Astrocyte of the spinal cord (primary cell): Measurements from ENCODE around the gene STAT3.
"Not testable (repeated sequence)": the region's sequence is repeated elsewhere in the genome, so short reads cannot be mapped to it uniquely, and the experiment has no call there.

Experiments
- DNase-seq: peaks from one replicate; pipeline ENCODE4 v3.0.0; 2011; ENCODE audit warnings: low read depth, low spot score
- H3K4me3 ChIP-seq: 2 replicates; pipeline ENCODE4 v1.5.1; 2011; ENCODE audit warnings: low read depth, mild to moderate bottlenecking, low read length, moderate library complexity
- in situ Hi-C: cut with HindIII; loops from 2 replicates; pipeline ENCODE4 v1.10.0; 2017; ENCODE audit warnings: low sequenced_read_pairs
- TF ChIP-seq, protein P1 (sequence below): IDR thresholded peaks from 2 replicates; pipeline ENCODE4 v1.5.1; 2012; ENCODE audit warnings: low read depth, mild to moderate bottlenecking, low read length, inconsistent platforms

STAT3 gene

DNA sequence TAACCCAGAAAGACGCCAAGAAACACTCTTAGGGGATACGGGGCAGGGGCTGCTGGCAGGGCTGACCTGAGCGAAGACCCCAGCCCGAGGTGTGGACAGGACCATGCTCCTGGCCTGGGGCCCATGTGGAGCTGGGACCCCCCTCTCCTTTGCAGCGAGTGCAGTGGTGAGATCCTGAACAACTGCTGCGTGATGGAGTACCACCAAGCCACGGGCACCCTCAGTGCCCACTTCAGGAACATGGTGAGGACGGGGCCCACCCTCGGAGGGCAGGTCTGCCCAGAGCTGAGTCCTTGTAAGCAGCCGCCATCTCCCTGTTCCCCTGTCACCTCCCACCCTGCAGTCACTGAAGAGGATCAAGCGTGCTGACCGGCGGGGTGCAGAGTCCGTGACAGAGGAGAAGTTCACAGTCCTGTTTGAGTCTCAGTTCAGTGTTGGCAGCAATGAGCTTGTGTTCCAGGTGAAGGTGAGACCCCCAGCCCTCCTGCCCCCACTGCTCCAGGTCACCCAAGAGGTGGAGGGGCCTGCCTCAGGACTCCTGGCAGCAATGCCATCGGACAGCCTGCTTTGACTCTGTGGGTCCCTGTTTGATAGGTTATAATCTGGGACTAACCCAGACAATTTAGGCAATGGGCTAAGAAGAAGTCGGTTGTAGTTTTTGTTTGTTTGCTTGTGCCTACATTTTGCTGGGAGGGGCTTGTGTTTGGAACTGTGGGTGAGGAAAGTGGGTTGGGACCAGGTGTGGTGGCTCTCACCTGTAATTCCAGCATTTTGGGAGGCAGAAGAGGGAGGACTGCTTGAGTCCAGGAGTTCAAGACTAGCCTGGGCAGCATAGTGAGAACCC lies 83.8 kb downstream of the STAT3 start:
- no peak for DNase-seq
- TF ChIP-seq, protein P1, sequence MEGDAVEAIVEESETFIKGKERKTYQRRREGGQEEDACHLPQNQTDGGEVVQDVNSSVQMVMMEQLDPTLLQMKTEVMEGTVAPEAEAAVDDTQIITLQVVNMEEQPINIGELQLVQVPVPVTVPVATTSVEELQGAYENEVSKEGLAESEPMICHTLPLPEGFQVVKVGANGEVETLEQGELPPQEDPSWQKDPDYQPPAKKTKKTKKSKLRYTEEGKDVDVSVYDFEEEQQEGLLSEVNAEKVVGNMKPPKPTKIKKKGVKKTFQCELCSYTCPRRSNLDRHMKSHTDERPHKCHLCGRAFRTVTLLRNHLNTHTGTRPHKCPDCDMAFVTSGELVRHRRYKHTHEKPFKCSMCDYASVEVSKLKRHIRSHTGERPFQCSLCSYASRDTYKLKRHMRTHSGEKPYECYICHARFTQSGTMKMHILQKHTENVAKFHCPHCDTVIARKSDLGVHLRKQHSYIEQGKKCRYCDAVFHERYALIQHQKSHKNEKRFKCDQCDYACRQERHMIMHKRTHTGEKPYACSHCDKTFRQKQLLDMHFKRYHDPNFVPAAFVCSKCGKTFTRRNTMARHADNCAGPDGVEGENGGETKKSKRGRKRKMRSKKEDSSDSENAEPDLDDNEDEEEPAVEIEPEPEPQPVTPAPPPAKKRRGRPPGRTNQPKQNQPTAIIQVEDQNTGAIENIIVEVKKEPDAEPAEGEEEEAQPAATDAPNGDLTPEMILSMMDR: no peak
- in situ Hi-C loops: no loop called here
- no peak overlapping the region for H3K4me3 ChIP-seq

- in situ Hi-C loops: no loop called here
- TF ChIP-seq, protein P1: no peak
- DNase-seq: no peak
- H3K4me3 ChIP-seq: no peak overlapping the region
Observed at GRCh38 chr17:42303694-42304093, 84.5 kb downstream of the STAT3 start.

GRCh38 chr17:42301022-42301421 lies 87.2 kb downstream of the STAT3 start:
- TF ChIP-seq, protein P1: no peak

GRCh38 chr17:42299913-42300312 lies 88.3 kb downstream of the STAT3 start:
- DNase-seq, H3K4me3 ChIP-seq, in situ Hi-C loops: not testable (repeated sequence)

More at GRCh38 chr17:42301022-42301421, 87.2 kb downstream of the STAT3 start:
- in situ Hi-C loops: no loop called here
- no peak overlapping the region for H3K4me3 ChIP-seq
- no peak for DNase-seq

GRCh38 chr17:42299361-42299760 lies 88.9 kb downstream of the STAT3 start:
- H3K4me3 ChIP-seq, in situ Hi-C loops, DNase-seq: not testable (repeated sequence)

GRCh38 chr17:42297775-42298174 lies 90.5 kb downstream of the STAT3 start:
- H3K4me3 ChIP-seq, in situ Hi-C loops, DNase-seq: not testable (repeated sequence)

DNA sequence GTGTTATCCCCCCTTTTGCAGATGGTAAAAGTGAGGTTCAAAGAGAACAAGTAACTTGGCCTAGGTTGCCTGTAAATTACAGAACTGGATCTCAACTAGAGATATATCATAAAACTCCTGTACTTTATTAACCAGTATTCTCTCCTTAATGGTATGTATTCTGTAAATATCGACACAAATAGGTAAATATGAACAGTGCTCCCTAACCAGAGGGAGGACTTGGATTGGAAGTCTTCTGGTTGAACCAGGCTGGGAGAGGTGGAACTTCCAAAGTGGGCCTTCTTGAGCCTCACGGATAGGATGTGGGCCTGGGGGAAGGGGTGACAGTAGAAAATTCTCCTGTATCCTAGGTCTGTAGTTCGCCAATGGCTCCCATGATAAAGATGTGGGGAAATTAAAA lies 92.2 kb downstream of the STAT3 start:
- TF ChIP-seq, protein P1: no peak
- DNase-seq: no peak
- no peak overlapping the region for H3K4me3 ChIP-seq
- in situ Hi-C loops: no loop called here

GRCh38 chr17:42294469-42295398 lies 93.5 kb downstream of the STAT3 start:
- TF ChIP-seq, protein P1: no peak
- no peak overlapping the region for H3K4me3 ChIP-seq
- no peak for DNase-seq
- in situ Hi-C loops: no loop called here
